HepG2 (cell line): ENCODE results near the gene WBP1. TPM values are rescaled to one million over a fixed set of nuclear protein-coding genes. Genes with fewer than 3 reads are reported as not detected.
A peak's percentile ranks its signal among the peaks of the same experiment; 100 is the strongest.

Experiments used
- ARNTL ChIP-seq: sonication (generic); formaldehyde crosslinking; IDR thresholded peaks from 2 replicates; pipeline ENCODE4 v1.4.0; 2020; ENCODE audit warnings: mild to moderate bottlenecking, missing genetic modification reagents
- ATAD3A ChIP-seq: sonication (generic); formaldehyde crosslinking; IDR thresholded peaks from 2 replicates; pipeline ENCODE4 v1.4.0; 2020; ENCODE audit warnings: missing genetic modification reagents
- ATF3 ChIP-seq: sonication (generic); formaldehyde crosslinking; IDR thresholded peaks from 2 replicates; pipeline ENCODE4 v1.4.0; 2020; ENCODE audit warnings: missing genetic modification reagents
- CENPT ChIP-seq: sonication (generic); formaldehyde crosslinking; IDR thresholded peaks from 2 replicates; pipeline ENCODE4 v1.8.0; 2022; ENCODE audit warnings: low read depth, mild to moderate bottlenecking, moderate library complexity, missing genetic modification reagents
- GABPB1 ChIP-seq: IDR thresholded peaks from 2 replicates; pipeline ENCODE4 v1.6.1; 2016; ENCODE audit warnings: mild to moderate bottlenecking, missing genetic modification reagents, moderate library complexity, missing compliant biosample characterization
- GMEB1 ChIP-seq: sonication (generic); formaldehyde crosslinking; IDR thresholded peaks from 2 replicates; pipeline ENCODE4 v1.5.1; 2020; ENCODE audit warnings: missing genetic modification reagents, mild to moderate bottlenecking, borderline replicate concordance
- HDAC1 ChIP-seq: sonication (generic); formaldehyde crosslinking; IDR thresholded peaks from 2 replicates; pipeline ENCODE4 v1.5.1; 2020; ENCODE audit warnings: mild to moderate bottlenecking, missing genetic modification reagents
- HOXA7 ChIP-seq: sonication (generic); formaldehyde crosslinking; IDR thresholded peaks from 2 replicates; pipeline ENCODE4 v1.8.1; 2022; ENCODE audit warnings: mild to moderate bottlenecking, missing genetic modification reagents, moderate library complexity
- IKZF5 ChIP-seq: IDR thresholded peaks from 2 replicates; pipeline ENCODE4 v1.6.1; 2018; ENCODE audit warnings: missing genetic modification reagents, mild to moderate bottlenecking, missing compliant biosample characterization
- KDM5B ChIP-seq: sonication (generic); formaldehyde crosslinking; IDR thresholded peaks from 2 replicates; pipeline ENCODE4 v1.4.0; 2020; ENCODE audit warnings: missing genetic modification reagents, mild to moderate bottlenecking, borderline replicate concordance
- MXD4 ChIP-seq: IDR thresholded peaks from 2 replicates; pipeline ENCODE4 v1.6.1; 2016; ENCODE audit warnings: mild to moderate bottlenecking, missing biosample characterization, missing genetic modification reagents
- NBN ChIP-seq: fragments of 450-650 bp; conservative IDR thresholded peaks from 2 replicates; pipeline ENCODE4 v1.6.1; 2017
- PREB ChIP-seq: sonication (generic); formaldehyde crosslinking; IDR thresholded peaks from 2 replicates; pipeline ENCODE4 v1.4.0; 2020; ENCODE audit warnings: missing genetic modification reagents
- ZFP82 ChIP-seq: sonication (generic); formaldehyde crosslinking; IDR thresholded peaks from 2 replicates; pipeline ENCODE4 v1.5.1; 2020; ENCODE audit warnings: mild to moderate bottlenecking, missing genetic modification reagents, borderline replicate concordance
- ZHX2 ChIP-seq, 2 experiments: sonication (generic) in 1 of 2; formaldehyde crosslinking in 1 of 2; IDR thresholded peaks; 2 replicates each; pipeline versions ENCODE4 v1.6.1 to v1.9.0; 2014 to 2022; ENCODE audit warnings: antibody characterized with exemption in 1 of 2, borderline replicate concordance in 1 of 2, inconsistent platforms in 1 of 2, low read depth in 1 of 2, missing genetic modification reagents in 1 of 2
- ZNF629 ChIP-seq: sonication (generic); formaldehyde crosslinking; conservative IDR thresholded peaks from 2 replicates; pipeline ENCODE4 v1.5.0; 2020; ENCODE audit warnings: missing genetic modification reagents
- ZNF761 ChIP-seq: sonication (generic); formaldehyde crosslinking; conservative IDR thresholded peaks from 2 replicates; pipeline ENCODE4 v1.4.0; 2020; ENCODE audit warnings: mild to moderate bottlenecking, missing genetic modification reagents
- polyA plus RNA-seq, 8 experiments: library from polyadenylated mRNA; depleted of rRNA in 3 of 8; stranded (reverse) in 7 of 8; unstranded in 1 of 8; fragments of >200 nt; fragmentation: Illumina TruSeq in 4 of 8; extraction: Trizol in 4 of 8; gene quantifications; 2 replicates each; pipeline versions ENCODE4 v1.2.1 to v1.2.3, GENCODE V29; 2011 to 2016; ENCODE audit warnings: low read depth in 4 of 8, missing spikeins in 1 of 8, mixed read lengths in 1 of 8; ENCODE audit not compliant: insufficient read depth in 1 of 8
- total RNA-seq, 5 experiments: library from RNA; depleted of rRNA; stranded (reverse); fragments of >200 nt; fragmentation: Illumina TruSeq; extraction: Trizol; gene quantifications; 2 replicates each; pipeline ENCODE4 v1.2.3, GENCODE V29; 2016; ENCODE audit warnings: low read depth in 1 of 5

WBP1 gene
- total and polyA plus RNA-seq, 2 of the 13 experiments (the other 11 are each of a cell fraction or from before 2014, with no cell fraction given) = 38.8 to 85.7 TPM

- TF ChIP-seq ZHX2 (IDR thresholded peaks at IDR 0.05; ENCODE audit: low read depth) = no peak
- TF ChIP-seq ZHX2 (CRISPR knock-in tag; IDR thresholded peaks at IDR 0.05; ENCODE audit: borderline replicate concordance) = no peak
- no peak for TF ChIP-seq HOXA7 (CRISPR knock-in tag)
- TF ChIP-seq GMEB1 (CRISPR knock-in tag) = no peak
- TF ChIP-seq ZNF761 (CRISPR knock-in tag) = peak; percentile 26; the same call in 1 of the 2 replicates
- 0 out of 2 replicates have a peak, but pooled peaks have one; percentile 24 for TF ChIP-seq GABPB1 (CRISPR knock-in tag)
- no peak for TF ChIP-seq ARNTL
- no peak for TF ChIP-seq ATF3
- no peak for TF ChIP-seq ZFP82
- TF ChIP-seq CENPT (CRISPR knock-in tag) = no peak
- TF ChIP-seq KDM5B (CRISPR knock-in tag) = no peak; the same call in 1 of the 2 replicates
- TF ChIP-seq IKZF5 (CRISPR knock-in tag) = no peak; the same call in 1 of the 2 replicates
- TF ChIP-seq ZNF629 (CRISPR knock-in tag) = no peak
- no peak for TF ChIP-seq PREB (CRISPR knock-in tag)
- TF ChIP-seq MXD4 (CRISPR knock-in tag) = no peak
- TF ChIP-seq ATAD3A (CRISPR knock-in tag) = no peak
- peak; percentile 66; the same call in 1 of the 2 replicates for TF ChIP-seq HDAC1 (CRISPR knock-in tag)
- TF ChIP-seq NBN = no peak
Observed at GRCh38 chr2:74413001-74413698, 45.1 kb upstream of the WBP1 start (continued).
